ENCODE measurements around the gene ZNF536.

DNA sequence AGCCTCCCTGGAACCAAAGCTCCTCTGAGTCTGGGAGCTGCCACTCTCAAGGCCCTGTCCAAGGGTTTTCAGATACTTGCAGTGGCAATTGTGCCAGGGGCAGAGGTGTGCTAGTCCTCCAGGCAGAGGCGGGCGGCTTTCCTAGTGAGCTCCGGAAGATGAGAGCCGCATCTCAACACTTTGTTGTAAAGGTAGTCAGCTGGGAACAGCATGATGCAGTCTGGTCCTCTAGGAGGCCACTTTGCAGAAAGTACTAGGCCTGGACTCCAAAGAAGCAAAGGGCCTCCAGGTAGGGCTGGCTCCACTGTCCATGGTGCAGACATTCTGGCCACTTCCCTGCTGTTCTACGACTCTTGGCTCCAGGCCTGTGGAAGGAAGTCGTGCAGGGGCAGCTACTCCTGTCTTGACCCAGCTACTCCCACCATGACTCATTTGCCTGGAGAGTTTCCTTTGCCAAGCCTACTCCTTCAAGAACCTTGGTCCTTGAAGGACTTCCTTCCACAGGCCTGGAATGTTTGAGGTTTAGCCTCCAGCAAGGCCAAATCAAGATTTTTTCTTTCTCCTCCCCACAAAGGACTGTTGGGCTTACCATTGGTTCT is 9.9 kb upstream of the ZNF536 start:
- TF ChIP-seq, protein P1, sequence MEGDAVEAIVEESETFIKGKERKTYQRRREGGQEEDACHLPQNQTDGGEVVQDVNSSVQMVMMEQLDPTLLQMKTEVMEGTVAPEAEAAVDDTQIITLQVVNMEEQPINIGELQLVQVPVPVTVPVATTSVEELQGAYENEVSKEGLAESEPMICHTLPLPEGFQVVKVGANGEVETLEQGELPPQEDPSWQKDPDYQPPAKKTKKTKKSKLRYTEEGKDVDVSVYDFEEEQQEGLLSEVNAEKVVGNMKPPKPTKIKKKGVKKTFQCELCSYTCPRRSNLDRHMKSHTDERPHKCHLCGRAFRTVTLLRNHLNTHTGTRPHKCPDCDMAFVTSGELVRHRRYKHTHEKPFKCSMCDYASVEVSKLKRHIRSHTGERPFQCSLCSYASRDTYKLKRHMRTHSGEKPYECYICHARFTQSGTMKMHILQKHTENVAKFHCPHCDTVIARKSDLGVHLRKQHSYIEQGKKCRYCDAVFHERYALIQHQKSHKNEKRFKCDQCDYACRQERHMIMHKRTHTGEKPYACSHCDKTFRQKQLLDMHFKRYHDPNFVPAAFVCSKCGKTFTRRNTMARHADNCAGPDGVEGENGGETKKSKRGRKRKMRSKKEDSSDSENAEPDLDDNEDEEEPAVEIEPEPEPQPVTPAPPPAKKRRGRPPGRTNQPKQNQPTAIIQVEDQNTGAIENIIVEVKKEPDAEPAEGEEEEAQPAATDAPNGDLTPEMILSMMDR (IDR thresholded peaks at IDR 0.05; ENCODE audit: low read length) = no peak
- no peak for TF ChIP-seq EZH2phosphoT487 (IDR thresholded peaks at IDR 0.05; ENCODE audit: low read length)
- TF ChIP-seq EZH2 (optimal IDR thresholded peaks at IDR 0.05; ENCODE audit: low read depth, low read length) = no peak
